Left hindlimb (tissue), 1 donor: ENCODE results near the gene CDK18.
"Not testable (repeated sequence)": the region's sequence is repeated elsewhere in the genome, so short reads cannot be mapped to it uniquely, and the experiment has no call there.

Experiments
- DNase-seq: peaks from one replicate; pipeline ENCODE4 v3.0.0-alpha.2; 2018

Gene CDK18

DNA sequence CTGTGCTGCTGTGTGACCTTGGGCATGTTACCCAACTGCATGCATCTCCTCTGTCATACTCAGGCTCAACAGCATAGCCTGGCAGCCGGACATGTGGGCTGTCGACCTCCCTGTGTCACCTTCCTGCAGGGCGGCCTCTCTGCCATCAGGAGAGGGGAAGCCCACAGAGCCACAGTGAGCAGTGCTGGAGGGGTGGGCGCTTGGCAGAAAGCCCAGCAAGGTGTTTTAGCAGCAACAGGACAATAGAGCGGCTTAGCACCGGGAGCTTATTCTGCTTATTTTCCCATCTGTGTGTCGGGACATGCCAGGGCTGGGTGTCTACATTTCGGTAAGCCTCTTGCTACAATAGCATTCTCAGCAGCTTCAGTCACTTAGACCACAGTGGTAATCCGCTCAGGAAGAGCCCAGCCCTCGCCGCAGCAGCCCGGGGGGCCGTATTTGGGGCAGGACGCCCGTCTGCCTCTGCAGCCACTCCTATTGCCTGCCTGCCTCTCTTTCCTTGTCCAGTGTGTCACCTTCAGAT lies 22.8 kb upstream of the CDK18 start:
- peak; percentile 15 for DNase-seq

DNA sequence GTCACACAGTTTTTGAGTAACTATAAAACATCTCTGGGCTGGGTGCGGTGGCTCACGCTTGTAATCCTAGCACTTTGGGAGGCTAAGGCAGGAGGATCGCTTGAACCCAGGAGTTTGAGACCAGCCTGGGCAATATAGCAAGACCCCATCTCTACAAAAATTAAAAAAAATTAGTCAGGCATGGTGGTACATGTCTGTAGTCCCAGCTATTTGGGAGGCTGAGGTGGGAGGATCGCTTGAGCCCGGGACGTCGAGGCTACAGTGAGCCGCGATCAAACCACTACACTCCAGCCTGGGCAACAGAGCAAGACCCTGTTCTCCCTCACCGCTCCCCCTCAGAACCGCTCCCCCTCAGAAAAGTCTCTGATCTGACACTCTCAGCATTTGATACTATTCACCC lies 21.9 kb upstream of the CDK18 start:
- not testable (repeated sequence) for DNase-seq

DNA sequence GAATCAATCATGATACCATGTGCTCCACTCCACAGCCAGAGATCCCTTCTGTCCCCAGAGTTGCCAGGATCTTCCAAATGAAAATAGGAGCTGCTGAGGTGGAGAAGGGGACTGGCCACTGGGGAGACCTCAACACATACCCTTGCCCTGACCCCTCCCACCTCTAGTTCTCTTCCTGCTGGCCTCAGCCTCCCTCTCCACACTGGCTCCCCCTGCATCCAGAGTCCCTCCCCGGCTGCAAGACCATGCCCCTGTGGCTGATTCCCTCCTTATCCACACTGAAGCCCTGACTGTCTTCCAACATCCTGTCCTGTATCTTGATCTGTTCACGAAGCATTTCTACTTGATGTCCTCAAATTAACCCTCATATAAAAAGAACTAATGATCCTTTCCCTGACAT lies 21.1 kb upstream of the CDK18 start:
- no peak for DNase-seq

DNA sequence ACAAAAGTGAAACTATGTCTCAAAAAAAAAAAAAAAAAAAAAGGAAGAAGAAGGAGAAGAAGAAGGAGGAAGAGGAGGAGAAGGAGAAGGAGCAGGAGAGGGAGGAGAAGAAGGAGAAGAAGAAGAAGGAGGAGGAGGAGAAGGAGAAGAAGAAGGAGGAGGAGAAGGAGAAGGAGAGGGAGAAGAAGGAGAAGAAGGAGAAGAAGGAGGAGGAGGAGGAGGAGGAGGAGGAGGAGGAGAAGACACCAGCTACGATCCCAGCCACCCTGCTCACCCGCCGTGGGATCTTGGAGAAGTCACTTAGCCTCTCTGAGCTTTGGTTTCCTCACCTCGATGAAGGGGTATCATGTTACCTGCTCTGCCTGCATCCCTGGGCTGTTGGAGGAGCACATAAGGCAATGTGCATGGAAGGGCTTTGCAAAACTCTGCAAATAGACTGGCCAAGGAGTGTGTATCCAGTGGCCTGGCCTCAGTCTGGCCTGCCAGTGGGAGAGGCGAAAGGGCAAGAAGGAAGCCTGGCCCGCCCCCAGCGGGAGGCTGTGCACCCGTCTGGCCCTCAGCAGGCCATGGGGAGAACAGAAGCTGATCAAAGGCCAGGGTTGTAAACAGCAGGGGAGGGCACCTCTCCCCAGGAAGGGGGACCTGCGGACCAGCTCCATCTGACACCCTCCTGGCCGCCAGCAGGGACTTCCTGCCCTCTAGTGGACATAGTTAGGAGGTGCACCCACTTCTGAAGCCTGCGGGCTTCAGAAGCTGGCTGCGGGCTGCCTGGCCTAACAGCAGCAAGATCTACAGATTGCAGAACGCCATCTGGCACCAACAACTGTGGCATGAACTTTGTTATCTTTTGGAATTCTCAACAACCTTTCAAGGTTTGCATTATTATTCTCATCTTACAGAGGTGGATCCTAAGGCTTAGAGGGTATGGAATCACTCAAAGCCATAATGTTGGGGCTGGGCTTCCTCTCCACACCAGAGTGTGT lies 19.2 kb upstream of the CDK18 start:
- peak; percentile 61 for DNase-seq

DNA sequence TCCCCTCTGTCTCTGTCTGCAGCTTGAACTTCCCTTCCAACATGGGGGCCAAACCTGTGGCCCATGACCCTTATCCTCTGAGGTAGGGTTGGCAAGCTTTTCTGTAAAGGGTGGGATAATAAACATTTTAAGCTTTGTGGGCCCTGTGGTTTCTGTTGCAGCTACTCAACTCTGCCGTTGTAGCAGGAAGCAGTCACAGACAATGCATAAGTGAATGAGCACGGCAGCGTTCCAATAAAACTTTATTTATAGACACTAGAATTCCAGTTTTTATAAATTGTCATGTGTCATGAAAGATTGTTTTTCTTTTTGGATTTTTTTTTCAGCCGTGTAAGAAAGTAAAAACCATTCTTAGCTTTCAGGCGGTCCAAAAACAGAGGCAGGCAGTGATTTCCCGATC lies 18.2 kb upstream of the CDK18 start:
- DNase-seq: peak; percentile 1

DNA sequence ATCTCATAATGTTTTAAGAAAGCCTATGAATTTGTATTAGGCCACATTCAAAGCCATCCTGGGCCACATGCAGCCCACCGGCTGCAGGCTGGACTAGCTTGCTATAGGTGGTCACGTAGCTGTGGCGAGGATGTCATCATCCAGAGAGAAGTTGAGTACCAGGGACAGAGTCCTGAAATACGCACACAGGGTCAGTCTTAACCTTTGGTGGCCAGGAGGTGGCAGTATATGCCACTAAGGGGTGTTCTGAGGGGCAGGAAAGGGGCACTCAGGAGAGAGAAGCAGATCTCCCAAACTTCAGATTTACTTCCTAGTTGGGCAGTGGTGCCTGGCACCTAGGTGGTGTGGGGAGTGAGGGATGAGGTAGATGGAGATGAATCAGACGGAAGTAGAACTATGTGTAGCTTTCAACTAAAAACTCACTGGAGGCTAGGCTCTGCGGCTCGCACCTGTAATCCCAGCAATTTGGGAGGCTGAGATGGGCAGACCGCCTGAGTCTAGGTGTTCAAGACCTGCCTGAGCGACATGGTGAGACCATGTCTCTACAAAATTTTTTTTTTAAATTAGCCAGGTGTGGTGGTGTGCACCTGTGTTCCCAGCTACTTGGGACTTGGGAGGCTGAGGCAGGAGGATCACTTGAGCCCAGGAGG lies 16.3 kb upstream of the CDK18 start:
- peak; percentile 46 for DNase-seq

DNA sequence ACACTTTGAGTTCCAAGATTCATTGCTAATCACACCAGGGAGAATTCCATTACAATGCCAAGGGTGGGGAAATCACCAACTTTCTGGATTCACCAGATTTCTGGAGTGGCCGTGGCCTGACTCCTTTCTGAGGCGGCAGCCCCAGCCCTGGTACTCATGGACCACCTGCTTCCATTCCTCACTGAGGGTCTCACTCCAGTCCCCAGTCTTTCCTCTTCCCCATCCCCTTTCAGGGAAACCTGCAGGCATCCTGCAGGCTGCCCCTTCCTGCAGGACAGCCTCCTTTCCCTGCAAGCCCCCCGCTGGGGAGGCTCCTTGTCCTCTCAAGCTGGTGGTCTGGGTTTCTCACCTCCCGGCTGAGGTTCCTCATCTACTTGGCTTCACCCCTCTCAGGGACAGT lies 12.7 kb upstream of the CDK18 start:
- no peak for DNase-seq

DNA sequence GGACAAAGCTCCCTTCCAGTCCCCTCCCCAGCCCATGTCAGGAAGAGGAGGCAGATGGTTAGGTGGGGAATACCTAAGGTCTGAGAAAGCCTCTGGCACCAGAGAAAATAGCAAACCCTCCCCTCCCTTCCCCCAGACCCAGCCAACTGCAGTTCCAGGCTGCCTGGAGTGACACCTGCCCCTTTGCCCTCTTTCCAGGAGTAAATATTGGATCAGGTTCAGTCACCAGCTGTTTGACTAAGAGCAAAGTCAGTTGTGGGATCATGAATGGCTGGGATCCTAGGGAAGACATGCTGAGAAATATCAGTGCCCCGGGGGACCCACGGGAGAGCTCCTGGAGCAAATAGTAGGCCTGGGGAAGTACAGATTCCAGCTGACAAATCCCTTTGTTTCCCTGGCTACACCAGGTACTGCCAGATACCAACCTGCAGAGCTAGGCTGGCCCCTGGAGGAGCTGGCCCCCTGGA lies 12.2 kb upstream of the CDK18 start:
- no peak for DNase-seq

DNA sequence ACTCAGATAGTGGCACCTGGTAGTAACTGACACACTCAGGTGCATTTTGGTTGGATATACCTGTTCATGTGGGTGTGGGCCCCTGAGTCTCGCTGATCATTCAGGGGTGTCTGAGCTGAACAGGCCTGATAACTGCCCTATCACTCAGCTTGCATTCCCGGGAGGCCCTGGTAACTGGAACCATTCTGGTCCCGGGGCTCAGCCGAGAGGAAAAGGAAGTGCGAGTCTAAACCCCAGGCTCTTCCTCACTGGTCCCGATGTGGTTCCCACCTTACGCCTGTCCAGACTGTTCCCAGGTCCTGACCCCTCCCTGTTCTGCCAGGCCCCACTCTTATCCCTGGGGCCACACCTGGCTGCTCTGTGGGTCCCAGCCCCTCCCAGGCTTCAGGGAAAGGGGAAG lies 11.7 kb upstream of the CDK18 start:
- DNase-seq: no peak

DNA sequence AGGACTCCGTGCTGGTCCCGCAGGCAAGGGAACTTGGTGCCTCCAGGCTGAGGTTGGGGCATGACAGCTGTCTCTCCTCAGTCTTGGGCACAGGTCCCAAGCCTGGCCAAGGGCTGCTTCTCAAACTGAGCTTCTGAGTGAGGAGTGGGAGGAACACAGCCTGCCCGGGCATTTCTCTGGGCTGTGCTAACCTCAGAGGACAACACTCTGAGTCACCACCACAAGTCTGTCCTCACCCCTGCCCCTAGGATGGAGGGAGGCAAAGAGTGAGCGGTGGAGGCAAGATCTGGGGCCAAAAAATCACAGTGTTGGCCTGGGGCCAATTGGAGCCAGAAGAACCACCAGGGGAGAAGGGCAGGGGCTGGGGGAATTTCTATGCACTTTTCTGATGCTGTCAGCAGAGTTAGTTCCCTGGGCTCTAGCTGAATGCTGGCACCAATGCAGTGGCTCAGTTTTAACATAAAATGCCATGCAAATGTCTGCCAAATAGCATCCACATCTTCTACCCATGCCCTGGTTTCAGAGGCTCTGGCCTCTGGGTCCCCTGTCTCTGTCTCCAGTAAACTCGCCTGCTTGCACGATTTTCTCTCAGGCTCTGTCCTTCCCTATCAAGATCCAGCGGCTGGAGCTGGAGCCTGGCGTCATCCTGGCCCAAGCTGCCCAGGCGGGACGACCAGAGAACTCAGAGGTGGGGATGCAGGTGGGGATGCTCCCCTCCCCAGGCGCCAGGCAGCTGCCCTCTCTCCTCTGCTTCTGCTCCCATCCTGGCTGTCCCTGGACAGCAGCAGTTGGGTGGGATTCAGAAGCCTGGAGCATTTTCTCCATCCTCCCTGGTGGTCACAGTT lies 11.0 kb upstream of the CDK18 start:
- peak; percentile 54 for DNase-seq

DNA sequence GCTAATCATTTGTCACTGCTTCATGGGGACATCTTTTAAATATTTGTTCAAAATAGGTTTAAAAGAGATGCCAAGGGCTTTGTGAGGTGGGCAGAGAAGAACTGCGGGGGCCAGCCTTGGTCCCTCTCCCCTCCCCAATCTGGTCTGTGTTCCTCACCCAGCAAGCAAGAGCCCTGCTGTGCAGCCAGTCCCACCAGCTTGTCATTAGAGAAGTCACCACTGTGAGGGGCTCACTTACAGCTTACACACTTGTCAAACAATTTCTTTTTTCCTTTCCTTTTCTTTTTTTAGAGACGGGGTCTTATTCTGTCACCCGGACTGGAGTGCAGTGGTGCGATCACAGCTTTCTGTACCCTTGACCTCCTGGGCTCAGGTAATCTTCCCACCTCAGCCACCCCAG lies 10.4 kb upstream of the CDK18 start:
- DNase-seq: no peak

DNA sequence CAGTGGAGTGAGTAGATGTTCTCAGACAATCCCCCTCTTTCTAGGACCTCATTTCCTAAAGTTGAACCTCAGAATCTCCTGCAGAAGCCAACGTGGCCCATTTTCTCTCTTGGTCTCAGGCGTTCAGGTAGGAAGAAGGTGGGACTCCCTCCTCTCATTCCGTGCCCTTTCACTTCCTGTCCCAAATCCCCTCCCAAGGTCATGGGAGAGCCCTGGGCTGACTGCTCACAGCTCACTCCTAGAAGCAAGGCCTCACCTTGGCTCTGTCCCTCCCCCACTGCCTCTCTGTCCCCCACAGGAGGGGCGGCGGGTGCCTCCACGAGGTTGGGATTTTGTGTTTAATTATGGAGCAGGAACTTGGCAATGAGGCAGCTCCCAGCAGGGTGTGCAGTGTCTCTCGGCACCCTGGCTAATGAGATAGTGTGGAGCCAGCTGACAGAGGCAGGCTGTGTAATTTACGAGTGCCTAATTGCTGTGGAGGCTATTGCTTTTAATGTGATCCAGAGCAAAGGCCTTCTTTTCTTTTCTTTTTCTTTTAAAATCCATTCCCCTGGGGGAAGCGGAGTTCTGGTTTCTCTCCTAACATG lies 9.1 kb upstream of the CDK18 start:
- no peak for DNase-seq

DNA sequence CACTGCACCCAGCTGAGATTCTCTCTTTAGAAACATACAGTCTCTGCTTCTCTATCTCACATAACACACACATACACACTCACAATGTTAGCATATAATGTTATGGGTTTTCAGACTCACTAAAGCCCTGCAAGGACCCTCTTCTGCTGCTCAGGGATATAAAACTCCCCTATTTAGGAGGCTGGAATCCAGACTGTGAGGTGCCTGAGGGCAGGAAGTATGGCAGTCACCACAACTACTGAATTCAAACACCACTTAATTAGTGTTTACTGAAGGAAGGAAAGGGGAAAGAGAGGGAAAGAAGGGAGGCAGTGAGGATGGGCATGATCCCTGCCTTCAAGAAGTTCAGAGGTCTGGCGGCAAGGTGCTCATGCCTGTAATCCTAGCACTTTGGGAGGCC lies 7.8 kb upstream of the CDK18 start:
- no peak for DNase-seq

DNA sequence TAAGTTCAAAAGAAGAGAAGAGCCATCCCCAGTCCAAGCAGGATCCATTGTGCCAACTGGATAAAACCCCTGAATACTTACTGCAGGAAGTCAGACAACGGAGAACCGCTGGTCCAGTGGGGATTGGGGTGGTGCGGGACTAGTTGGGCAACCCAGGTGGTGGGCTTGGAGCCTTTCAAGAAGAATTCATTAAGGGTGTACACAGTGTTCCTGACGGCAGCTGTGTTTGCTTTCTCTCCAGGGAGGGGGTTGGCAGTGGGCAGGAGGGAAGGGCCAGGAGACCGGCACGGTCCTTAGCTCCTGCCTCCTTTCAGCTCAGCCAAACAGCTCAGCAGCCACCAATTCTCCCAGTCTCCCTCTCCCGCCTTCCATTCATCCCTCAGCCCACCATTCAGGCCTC lies 7.1 kb upstream of the CDK18 start:
- DNase-seq: no peak

DNA sequence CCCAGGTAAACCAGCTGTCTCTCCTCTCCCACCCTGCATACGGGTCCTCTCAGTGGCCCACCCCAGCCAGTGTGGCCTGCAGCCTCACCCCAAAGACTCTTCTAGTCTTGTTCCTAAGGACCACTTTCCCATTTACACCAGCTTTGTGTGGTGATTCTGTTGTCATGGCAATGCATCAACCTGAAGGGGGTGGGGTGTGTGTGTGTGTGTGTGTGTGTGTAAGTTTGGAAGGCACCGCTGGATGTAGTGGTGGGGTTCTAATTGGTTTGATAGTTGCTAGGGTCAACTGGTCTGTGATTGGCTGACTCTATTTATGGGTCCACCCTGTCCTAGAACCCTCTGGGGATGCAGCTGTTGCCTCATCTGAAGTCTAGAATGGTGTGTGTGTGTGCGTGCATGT lies 4.7 kb upstream of the CDK18 start:
- DNase-seq: no peak

DNA sequence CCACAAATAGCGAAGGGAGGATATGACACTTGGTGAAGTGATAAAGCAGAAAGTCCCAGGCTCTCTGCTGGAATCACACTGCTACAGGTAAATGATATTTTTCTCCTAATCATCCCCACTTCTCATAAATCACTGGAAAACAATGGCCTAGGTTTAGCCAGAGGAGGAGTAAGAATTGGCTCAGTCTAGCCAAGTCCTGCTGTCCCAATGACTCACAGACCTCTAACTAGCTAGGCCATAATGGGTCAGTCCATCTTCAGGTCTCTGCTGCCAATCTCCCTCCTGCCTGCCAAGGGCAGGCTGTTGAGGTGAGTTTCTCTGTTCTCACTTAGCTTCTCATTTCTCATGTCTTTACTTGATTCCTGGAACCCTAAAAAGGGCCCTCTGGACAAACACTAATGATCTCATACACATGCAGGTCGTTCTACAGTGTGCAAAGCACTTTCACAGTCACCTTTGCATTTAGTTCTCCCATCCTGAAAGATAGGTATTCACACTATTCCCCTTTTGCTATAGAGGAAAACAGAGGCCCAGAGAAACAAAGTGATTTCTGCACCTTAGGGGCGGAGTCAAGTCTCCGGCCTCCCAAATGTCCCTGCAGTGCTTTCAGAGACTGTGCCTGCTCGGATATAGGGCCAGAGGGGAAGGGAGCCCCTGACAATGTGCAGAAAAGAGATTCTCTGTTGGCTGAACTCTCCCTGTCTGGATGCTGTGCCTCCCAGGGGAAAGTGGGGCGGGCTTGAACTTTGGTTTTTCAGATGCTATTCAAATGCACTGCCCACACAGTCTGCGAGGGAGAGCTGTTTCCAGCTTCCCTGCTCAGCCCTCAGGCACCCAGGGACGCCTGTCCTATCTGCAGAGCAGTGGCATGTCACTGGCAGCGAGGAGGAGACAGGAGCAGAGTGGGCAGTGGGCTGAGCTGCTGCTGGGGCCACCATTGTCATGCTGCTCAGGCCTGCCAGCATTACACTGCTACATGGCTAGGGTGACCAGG lies 3.9 kb upstream of the CDK18 start:
- no peak for DNase-seq

DNA sequence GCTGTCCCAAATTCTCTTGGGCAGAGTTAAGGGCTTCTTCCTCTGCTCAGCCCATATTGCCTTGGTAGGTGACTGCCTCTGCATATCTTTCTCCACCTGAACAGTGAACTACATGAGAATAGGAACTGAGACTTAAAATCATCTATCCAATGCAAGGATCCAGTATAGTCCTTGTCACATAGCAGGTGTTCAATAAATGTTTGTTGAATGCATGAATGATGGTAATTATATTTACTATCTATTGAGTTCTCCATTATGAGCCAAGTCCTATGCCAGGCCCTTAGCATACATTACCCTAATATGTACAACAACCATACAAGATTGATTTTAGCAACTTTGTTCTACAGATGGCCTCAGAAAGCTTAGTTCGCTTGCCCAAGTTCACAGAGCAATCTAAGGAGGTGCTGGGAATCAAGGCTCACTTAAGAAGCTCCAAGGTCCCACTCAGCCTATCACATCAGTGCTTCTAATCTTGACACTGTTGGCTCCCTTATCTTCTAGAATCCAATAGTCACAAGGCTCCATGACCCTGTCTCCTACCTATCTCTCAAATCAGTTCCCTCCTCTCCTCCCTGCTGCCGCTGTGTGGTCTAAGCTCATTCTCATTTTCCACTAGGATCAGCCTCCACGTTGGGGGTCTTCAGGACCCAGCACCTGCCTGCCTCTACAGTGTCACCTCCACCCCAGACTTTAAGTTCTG lies 2.2 kb upstream of the CDK18 start:
- no peak for DNase-seq

DNA sequence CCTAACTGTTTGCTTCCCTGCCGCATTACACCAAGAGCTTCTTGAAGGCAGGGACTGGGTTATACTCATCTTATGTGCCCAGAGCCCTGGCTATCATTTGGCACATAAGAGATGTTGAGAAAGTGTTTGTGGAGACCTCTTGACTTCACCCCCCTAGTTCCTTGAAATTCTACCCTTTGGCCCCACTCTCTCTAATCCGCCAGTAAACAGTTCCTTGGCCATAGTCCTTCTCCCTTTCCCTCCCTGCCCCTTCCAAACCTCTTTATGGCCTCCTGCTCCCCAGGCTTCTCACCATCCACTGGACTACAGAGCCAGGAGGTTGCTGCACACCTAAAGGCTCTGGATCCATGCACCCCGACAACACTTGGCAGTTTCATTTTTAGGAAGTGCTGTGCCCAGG lies 1.5 kb upstream of the CDK18 start:
- DNase-seq: no peak

DNA sequence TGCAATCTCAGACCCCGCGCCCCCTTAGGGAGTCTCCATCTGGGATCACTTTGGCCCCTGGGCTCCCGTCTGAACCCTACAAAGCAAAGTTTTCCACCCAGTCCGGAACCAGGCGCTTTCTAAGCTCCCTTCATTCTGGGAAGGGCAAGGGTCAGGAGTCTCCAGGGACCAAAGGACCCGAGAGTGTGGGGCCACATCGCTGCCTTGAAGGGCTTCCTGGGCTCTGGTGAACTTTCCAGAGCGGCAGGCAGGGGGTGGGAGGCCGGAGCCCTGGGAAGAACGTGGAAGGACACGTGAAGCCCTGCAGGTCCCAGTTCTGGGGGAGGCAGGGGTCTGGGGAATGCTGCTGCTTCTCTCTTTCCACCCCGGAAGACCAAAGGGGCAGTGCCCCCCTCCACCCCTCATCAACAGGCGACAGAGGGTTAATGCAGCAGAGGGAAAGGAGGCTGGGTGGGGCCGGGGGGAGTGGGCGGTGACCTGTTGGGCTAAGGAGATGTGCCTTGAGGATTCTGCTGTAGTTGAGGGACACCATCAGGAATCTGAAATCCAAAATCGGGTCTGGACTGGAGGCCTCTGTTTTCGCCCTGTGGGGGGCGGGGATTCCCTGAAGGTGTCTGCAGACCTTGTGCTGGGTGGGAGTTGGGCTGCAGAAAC lies 734 bp downstream of the CDK18 start:
- DNase-seq: no peak

DNA sequence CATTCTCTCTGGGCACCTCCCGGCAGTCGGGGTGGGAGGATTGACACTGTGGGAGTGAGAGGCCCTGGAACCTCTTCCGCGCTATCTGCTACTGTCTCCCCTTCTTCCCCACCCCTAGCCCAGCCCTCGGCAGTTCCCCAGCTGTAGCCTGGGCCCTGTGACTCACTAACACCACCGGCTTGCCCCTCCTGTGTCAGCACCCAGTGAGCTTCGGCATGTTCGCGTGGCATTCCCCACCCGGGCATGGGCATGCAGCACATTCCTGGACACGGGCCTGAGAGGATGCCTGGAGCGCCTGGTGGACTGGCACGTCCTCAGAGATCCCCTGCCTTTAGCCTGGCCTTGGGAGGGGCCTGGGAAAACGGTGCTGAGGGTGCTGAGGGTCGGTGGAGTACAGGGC lies 1.3 kb downstream of the CDK18 start:
- DNase-seq: no peak
